ENCODE data around the gene TP53TG5. TPM values are rescaled to one million over a fixed set of nuclear protein-coding genes. Genes with fewer than 3 reads are reported as not detected.

TP53TG5 gene
- total and polyA plus RNA-seq, 2 of the 8 experiments (the other 6 are each of a cell fraction or from before 2014, with no cell fraction given), result not detected

- peak; percentile 82 to 83 for TF ChIP-seq RAD21 (IDR thresholded peaks at IDR 0.05 in 1 of 2, conservative IDR thresholded peaks at IDR 0.05 in 1 of 2; ENCODE audit: low read depth in 2 of 2, low read length in 2 of 2)
- TF ChIP-seq SP1 (IDR thresholded peaks at IDR 0.05; ENCODE audit: low read depth, low read length), result no peak
- TF ChIP-seq CBX5 (IDR thresholded peaks at IDR 0.05; ENCODE audit: low read depth, low read length), result no peak
- peak; percentile 77 for TF ChIP-seq MAX (IDR thresholded peaks at IDR 0.05)
- peak; percentile 92 for TF ChIP-seq SAP30 (IDR thresholded peaks at IDR 0.05; ENCODE audit: insufficient read depth, insufficient replicate concordance, low read length)
- TF ChIP-seq BRCA1 (IDR thresholded peaks at IDR 0.05; ENCODE audit: low read depth, low read length), result no peak
Observed at GRCh38 chr20:45362804-45363610, 15.1 kb downstream of the TP53TG5 start, which contains the start of gene SYS1 (continued).

Measured in H1 (cell line).